Gastrocnemius medialis (tissue), 4 donors: ENCODE data around the gene AATK. TPM values are rescaled to one million over a fixed set of nuclear protein-coding genes. Genes with fewer than 3 reads are reported as not detected.

Source experiments
- ATAC-seq, 2 donors: fragments of 150-250 bp; one replicate each; pipeline ENCODE4 v1.9.1; 2016
- DNase-seq, 2 donors: peaks; one replicate each; pipeline ENCODE4 v3.0.0-alpha.2; 2019
- H3K27ac ChIP-seq, 4 donors: fragments of 200-600 bp; sonication (generic); 1 replicate in 1 of 4; 2 replicates in 3 of 4; pipeline ENCODE4 v1.5.1; 2016 to 2018; ENCODE audit warnings: mild to moderate bottlenecking in 2 of 4, moderate library complexity in 1 of 4
- H3K27me3 ChIP-seq, 3 donors: fragments of 200-600 bp; sonication (generic) in 2 of 3; 1 replicate in 1 of 3; 2 replicates in 2 of 3; pipeline versions ENCODE4 v1.5.1 to v1.6.0; 2016 to 2019; ENCODE audit warnings: mild to moderate bottlenecking in 1 of 3, moderate library complexity in 1 of 3
- H3K36me3 ChIP-seq, 2 donors: fragments of 200-600 bp; sonication (generic) in 1 of 2; one replicate each; pipeline ENCODE4 v1.5.1; 2017 to 2018
- H3K4me1 ChIP-seq, 2 donors: fragments of 200-600 bp; sonication (generic) in 1 of 2; one replicate each; pipeline ENCODE4 v1.5.1; 2016 to 2017; ENCODE audit warnings: mild to moderate bottlenecking in 2 of 2
- H3K4me3 ChIP-seq, 4 donors: fragments of 200-600 bp; sonication (generic) in 3 of 4; 1 replicate in 1 of 4; 2 replicates in 3 of 4; pipeline ENCODE4 v1.5.1; 2016 to 2019; ENCODE audit warnings: mild to moderate bottlenecking in 2 of 4
- H3K9me3 ChIP-seq, 3 donors: fragments of 200-600 bp; sonication (generic) in 2 of 3; 1 replicate in 1 of 3; 2 replicates in 2 of 3; pipeline ENCODE4 v1.5.1; 2016 to 2019
- POLR2A ChIP-seq, 2 donors: fragments of 450-650 bp; IDR thresholded peaks; one replicate each; pipeline ENCODE4 v1.6.1; 2017; ENCODE audit warnings: antibody characterized with exemption in 2 of 2, mild to moderate bottlenecking in 2 of 2, moderate library complexity in 2 of 2
- in situ Hi-C, 4 donors: fragments of 200-750 bp; cut with MboI; loops; one replicate each; pipeline versions ENCODE4 v1.15.0 to v1.8.0; 2017; ENCODE audit warnings: low sequenced_read_pairs in 4 of 4
- intact Hi-C: fragments of 100-400 bp; cut with DNase I; formaldehyde crosslinking; loops from one replicate; pipeline ENCODE4 v1.15.1; 2023; ENCODE audit warnings: low total_unique reads
- total RNA-seq, 4 donors: library from RNA; depleted of rRNA; stranded (reverse); fragments of >200 nt; gene quantifications; one replicate each; pipeline versions ENCODE4 v1.1.0 to v1.2.3, GENCODE V29; 2016
- TF ChIP-seq, protein P1 (sequence below), 5 experiments: fragments of 450-650 bp in 3 of 5; fragments of 200-600 bp in 2 of 5; sonication (generic) in 2 of 5; IDR thresholded peaks in 4 of 5; conservative IDR thresholded peaks in 1 of 5; 1 replicate in 4 of 5; 2 replicates in 1 of 5; pipeline ENCODE4 v1.5.1; 2016 to 2019; ENCODE audit warnings: antibody characterized with exemption in 5 of 5, mild to moderate bottlenecking in 3 of 5, moderate library complexity in 3 of 5

AATK gene
- total RNA-seq, 4 donors from 2014 or later = 0.10 to 1.3 (median 0.80) TPM

DNA sequence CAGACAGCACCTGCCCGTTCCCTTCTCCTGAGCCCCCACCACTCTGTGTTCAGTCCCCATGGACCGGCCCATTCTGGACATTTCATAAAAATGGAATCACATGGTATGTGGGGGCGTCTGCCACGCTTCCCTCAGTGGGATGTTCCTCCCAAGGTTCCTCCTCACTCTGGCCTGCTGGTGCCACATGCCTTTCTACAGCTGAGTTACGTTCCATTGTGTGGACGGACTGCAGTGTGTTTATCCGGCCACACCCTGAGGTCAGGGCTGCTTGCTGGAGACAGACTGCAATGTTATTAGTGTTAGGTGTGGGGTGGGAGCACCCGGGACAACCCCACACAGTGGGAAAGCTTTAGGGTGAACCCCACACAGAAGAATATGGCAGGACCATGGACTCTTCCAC lies 5.9 kb upstream of the AATK start:
- H3K9me3 ChIP-seq = peaks cover 0 to 3% (median 0%) of the 10 kb centered on the region in 3 donors
- no peak for DNase-seq

DNA sequence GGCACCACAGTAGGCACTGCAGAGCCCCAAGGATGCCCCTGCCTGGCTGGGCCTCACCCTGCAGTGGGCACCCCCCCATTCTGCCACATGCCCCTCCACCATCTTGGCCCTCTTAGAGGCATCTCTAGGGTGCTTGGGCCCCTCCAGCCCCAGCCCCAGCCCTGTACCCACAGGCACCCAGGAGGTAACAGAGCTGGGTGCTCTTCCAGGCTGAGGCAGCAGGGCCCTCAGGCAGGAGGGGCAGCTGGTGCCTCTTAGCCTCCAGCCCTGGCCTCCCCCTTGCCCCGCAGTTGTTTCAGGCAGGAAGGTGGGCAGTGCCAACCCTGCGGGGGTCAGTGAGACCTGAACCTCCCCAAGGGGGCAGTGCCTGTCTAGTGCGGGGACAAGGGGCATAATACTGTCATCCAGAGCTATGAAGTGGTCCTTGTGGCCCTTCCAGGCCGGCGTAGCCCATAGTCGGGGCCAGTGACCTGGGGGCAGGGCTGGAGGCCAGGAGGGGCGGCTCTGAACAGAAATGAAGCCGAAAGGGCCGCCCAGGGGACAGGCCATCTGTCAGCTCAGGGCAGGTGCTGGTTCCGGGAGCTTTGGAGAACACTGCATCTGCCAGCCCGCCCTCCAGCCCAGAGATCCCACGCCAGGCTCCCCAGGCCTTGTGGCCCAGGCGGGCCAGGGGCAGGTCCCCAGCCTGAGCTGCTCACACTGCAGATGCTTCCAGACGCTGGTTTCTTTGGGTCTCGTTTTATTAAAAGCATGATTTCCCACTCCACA lies 4.9 kb upstream of the AATK start:
- H3K36me3 ChIP-seq = no peaks in the 10 kb centered on the region
- no peak overlapping the region for H3K4me3 ChIP-seq
- TF ChIP-seq, protein P1, sequence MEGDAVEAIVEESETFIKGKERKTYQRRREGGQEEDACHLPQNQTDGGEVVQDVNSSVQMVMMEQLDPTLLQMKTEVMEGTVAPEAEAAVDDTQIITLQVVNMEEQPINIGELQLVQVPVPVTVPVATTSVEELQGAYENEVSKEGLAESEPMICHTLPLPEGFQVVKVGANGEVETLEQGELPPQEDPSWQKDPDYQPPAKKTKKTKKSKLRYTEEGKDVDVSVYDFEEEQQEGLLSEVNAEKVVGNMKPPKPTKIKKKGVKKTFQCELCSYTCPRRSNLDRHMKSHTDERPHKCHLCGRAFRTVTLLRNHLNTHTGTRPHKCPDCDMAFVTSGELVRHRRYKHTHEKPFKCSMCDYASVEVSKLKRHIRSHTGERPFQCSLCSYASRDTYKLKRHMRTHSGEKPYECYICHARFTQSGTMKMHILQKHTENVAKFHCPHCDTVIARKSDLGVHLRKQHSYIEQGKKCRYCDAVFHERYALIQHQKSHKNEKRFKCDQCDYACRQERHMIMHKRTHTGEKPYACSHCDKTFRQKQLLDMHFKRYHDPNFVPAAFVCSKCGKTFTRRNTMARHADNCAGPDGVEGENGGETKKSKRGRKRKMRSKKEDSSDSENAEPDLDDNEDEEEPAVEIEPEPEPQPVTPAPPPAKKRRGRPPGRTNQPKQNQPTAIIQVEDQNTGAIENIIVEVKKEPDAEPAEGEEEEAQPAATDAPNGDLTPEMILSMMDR (IDR thresholded peaks at IDR 0.05 in 4 of 5, conservative IDR thresholded peaks at IDR 0.05 in 1 of 5) = no peak
- in situ Hi-C loops (no loop called here), intact Hi-C loops (no loop called here)
- no peak overlapping the region for H3K27ac ChIP-seq
- H3K9me3 ChIP-seq = peaks cover 0 to 3% (median 0%) of the 10 kb centered on the region in 3 donors
- DNase-seq = no peak
- H3K4me1 ChIP-seq = no peaks in the 10 kb centered on the region
- peaks cover 6 to 16% (median 8%) of the 10 kb centered on the region in 3 donors for H3K27me3 ChIP-seq
- ATAC-seq = no peak

More for the DNA sequence above, 5.9 kb upstream of the AATK start:
- ATAC-seq = no peak
- no peak overlapping the region for H3K27ac ChIP-seq
- peaks cover 1 to 9% (median 3%) of the 10 kb centered on the region in 3 donors for H3K27me3 ChIP-seq
- TF ChIP-seq, protein P1 (IDR thresholded peaks at IDR 0.05 in 4 of 5, conservative IDR thresholded peaks at IDR 0.05 in 1 of 5) = no peak
- no peak for TF ChIP-seq POLR2A (IDR thresholded peaks at IDR 0.05)
- no peaks in the 10 kb centered on the region for H3K36me3 ChIP-seq
- no peaks in the 10 kb centered on the region for H3K4me1 ChIP-seq
- no peak overlapping the region for H3K4me3 ChIP-seq
- in situ Hi-C loops = no loop called here
- intact Hi-C loops = no loop called here

DNA sequence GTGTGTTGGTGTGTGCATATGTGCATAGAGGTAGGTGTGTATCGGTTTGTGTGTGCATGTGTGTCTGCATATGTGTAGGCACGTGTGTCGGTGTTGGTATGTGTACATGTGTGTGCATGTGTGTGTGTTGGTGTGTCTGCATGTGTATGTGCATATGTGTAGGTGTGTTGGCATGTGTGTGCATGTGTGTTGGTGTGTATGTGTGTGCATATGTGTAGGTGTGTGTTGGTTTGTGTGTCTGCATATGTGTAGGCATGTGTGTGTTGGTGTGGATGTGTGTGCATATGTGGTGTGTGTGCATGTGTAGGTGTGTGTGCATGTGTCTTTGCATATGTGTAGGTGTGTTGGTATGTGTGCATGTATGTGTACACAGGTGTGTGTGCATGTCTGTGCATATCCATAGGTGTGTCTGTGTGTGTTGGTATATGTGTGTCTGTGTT lies 3.9 kb upstream of the AATK start:
- Histone ChIP-seq H3K36me3 (no peaks in the 10 kb centered on the region), H3K9me3 (no peaks in the 10 kb centered on the region), H3K4me1 (peaks cover 0 to 3% of the 10 kb centered on the region in 2 donors), H3K27ac (no peak overlapping the region), H3K27me3 (peaks cover 14 to 25% (median 17%) of the 10 kb centered on the region in 3 donors), H3K4me3 (no peak overlapping the region)
- TF ChIP-seq, protein P1 (IDR thresholded peaks at IDR 0.05 in 4 of 5, conservative IDR thresholded peaks at IDR 0.05 in 1 of 5) = no peak
- no peak for TF ChIP-seq POLR2A (IDR thresholded peaks at IDR 0.05)
- in situ Hi-C loops (no loop called here), intact Hi-C loops (no loop called here)
- no peak for DNase-seq
- no peak for ATAC-seq

DNA sequence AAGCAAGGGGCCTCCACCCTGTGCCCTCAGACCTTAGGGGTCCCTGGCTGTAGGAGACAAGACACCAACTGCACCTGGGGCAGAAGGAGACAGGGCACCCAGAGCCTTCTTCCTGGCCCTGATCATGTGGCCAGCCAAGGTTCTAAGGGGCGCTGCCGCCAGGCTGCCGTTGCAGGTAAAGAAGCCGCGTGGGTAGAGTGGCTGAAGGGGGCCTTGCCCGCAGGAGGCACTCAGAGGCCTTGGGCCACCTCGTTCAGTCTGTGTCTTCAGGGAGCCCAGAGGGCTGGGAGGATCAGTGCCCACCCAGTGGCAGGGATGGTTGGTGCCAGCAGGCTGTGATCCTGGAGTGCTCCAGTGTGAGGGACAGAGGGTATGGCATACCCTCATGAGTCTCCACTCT lies 1.6 kb upstream of the AATK start:
- DNase-seq = no peak
- Histone ChIP-seq H3K4me1 (peaks cover 0 to 3% of the 10 kb centered on the region in 2 donors), H3K9me3 (no peaks in the 10 kb centered on the region), H3K36me3 (no peaks in the 10 kb centered on the region), H3K4me3 (no peak overlapping the region), H3K27me3 (peaks cover 17 to 38% (median 23%) of the 10 kb centered on the region in 3 donors), H3K27ac (no peak overlapping the region)
- in situ Hi-C loops = no loop called here
- intact Hi-C loops = no loop called here
- no peak for ATAC-seq
- TF ChIP-seq, protein P1 (IDR thresholded peaks at IDR 0.05 in 4 of 5, conservative IDR thresholded peaks at IDR 0.05 in 1 of 5) = no peak
- TF ChIP-seq POLR2A (IDR thresholded peaks at IDR 0.05) = no peak
